Glomerular endothelial cell (primary cell): ENCODE measurements around the gene CERS4. TPM values are rescaled to one million over a fixed set of nuclear protein-coding genes. Genes with fewer than 3 reads are reported as not detected.
"Not testable (repeated sequence)": the region's sequence is repeated elsewhere in the genome, so short reads cannot be mapped to it uniquely, and the experiment has no call there.

Experiments used
- DNase-seq: peaks from one replicate; pipeline ENCODE4 v3.0.0-alpha.2; 2011; ENCODE audit warnings: low read depth, low spot score; ENCODE audit errors: extremely low read depth
- total RNA-seq: library from RNA; depleted of rRNA; stranded (reverse); fragments of >200 nt; gene quantifications from 2 replicates; pipeline ENCODE4 v1.2.3, GENCODE V29; 2015

Gene CERS4
- total RNA-seq, 1 donor from 2014 or later, result 29.0 TPM

DNA sequence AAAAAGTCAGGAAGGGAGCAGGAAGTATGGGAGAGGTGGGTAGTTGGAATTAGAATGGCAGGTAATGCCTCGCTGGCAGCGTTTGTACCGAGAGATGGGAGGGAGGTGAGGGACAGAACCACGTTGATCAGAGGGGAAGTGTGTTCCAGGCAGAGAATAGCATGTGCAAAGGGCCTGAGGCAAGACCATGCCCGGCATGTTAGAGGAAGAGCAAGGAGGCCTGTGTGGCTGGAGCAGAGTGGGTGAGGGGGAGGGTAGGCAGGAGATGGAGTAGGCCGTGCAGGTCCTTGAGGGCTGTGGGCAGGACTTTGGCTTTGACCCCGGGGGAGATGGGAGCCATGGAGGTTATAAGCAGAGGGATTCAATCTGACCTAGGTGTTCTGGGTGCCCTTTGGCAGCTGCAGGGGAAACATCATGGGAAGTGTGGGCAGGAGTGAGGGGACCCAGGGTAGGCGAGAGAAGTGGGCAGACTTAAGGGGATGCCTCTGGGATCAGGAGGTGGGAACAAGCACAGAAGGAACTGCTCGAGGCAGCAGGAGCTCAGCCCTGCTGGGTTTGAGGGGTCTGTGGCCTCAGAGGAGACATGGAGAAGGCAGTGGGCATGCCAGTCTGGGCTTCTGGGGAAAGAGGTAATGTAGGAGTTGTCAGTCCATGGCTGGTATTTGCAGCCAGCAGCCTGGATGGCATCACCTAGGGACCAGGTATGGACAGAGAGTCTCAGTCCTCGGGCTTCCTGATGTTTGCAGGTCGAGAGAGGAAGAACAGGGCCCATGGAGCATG is 50.2 kb downstream of the CERS4 start:
- no peak for DNase-seq

DNA sequence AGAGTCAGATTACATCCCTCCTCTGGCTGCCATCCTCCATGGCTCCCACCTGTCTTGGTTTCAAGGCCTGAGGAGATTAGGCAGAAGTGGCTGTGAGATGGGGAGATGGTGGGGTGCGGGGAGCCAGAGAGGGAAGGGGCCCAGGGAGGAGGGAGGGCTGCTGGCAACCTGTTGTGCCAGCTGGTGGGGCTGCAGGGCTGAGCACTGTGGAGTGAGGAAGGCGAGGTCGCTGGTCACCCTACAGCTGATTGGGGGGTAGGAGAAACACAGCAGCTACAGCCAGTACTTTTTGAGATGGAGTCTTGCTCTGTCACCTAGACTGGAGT is 50.7 kb downstream of the CERS4 start:
- no peak for DNase-seq

- DNase-seq, result no peak
These were observed 52.2 kb downstream of the CERS4 start for GRCh38 chr19:8261347-8261746.

- no peak for DNase-seq
These were observed 52.7 kb downstream of the CERS4 start for GRCh38 chr19:8261881-8262280.

DNA sequence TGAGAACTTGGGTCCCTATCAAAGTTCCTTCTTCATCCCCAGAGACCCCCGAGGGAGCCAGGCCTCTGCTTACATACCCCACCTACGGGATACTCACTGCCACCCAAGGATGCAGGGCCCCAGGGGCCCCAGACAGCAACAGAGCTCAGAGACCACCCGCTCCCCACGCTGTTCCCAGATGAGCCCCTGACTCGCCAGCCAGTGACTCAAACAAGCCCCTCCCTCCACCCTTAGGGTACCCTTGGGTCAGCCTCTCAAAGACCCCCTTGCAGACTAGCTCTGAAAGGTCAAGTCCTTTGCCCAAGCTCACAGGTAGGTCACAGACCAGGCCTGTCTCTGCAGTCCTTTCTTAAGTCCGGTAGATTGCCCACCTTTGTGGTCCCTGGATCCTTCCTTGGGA is 53.3 kb downstream of the CERS4 start:
- no peak for DNase-seq

- not testable (repeated sequence) for DNase-seq
These were observed 55.1 kb downstream of the CERS4 start for GRCh38 chr19:8264248-8264647.

DNA sequence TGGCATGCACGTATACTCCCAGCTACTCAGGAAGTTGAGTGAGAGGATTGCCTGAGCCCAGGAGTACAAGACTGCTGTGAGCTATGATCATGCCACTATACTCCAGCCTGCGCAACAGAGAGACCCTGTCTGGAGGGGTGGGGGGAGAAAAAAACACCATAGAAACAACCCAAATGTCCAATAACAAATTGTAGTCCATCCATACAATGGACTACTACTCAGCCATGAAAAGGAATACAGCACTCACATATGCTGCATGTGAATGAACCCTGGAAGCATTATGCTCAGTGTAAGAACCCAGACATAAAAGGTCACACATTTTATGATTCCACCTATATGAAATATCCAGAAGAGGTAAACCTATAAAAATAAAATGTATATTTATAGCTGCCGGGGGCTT is 56.7 kb downstream of the CERS4 start:
- DNase-seq, result no peak

GRCh38 chr19:8269724-8270123 is 60.6 kb downstream of the CERS4 start:
- no peak for DNase-seq

GRCh38 chr19:8276508-8276907 is 67.3 kb downstream of the CERS4 start:
- not testable (repeated sequence) for DNase-seq

GRCh38 chr19:8291337-8291736 is 82.2 kb downstream of the CERS4 start:
- not testable (repeated sequence) for DNase-seq

DNA sequence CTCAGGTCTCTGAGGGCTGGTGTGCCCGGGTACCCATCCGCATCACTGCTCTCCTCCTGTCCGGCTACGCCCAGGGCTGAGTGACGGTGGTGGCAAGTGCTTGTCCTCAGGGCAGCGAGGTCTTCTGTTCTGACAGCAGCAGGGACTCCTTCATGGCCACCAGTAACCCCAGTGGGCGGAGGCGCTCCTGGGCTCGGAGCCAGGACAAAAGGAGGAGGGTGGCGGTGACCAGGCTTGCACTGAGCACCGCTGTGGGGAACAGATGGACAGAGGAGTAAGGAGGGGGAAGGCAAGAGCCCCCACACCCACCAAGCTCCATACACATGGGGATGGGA is 93.2 kb downstream of the CERS4 start:
- no peak for DNase-seq

- DNase-seq, result no peak
These were observed 93.6 kb downstream of the CERS4 start for GRCh38 chr19:8302734-8303133.

GRCh38 chr19:8304841-8305621 is 95.9 kb downstream of the CERS4 start:
- DNase-seq, result no peak

- no peak for DNase-seq
These were observed 96.6 kb downstream of the CERS4 start for GRCh38 chr19:8305798-8306197.

- DNase-seq, result no peak
These were observed 97.3 kb downstream of the CERS4 start for GRCh38 chr19:8306235-8307054.

GRCh38 chr19:8307400-8307964 is 98.3 kb downstream of the CERS4 start:
- DNase-seq, result no peak

GRCh38 chr19:8307965-8308866 is 99.0 kb downstream of the CERS4 start, which contains the start of gene CD320:
CD320 (minus strand) TSS chr19:8308358; CDS start chr19:8308290, 68 bp downstream.
- peak; percentile 68 for DNase-seq

DNA sequence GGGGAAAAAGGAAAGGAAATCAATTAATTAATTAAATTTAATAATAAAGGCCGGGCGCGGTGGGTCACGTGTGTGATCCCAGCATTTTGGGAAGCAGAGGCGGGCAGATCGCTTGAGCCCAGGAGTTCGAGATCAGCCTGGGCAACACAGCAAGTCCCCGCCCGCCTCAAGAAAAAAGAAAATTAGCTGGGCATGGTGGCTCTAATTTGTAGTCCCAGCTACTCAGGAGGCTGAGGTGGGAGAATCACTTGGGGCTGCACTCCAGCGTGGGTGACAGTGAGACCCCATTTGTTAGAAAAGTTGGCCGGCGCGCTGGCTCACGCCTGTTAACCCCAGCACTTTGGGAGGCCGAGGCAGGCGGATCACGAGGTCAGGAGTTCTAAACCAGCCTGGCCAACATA is 99.7 kb downstream of the CERS4 start:
- DNase-seq, result no peak

DNA sequence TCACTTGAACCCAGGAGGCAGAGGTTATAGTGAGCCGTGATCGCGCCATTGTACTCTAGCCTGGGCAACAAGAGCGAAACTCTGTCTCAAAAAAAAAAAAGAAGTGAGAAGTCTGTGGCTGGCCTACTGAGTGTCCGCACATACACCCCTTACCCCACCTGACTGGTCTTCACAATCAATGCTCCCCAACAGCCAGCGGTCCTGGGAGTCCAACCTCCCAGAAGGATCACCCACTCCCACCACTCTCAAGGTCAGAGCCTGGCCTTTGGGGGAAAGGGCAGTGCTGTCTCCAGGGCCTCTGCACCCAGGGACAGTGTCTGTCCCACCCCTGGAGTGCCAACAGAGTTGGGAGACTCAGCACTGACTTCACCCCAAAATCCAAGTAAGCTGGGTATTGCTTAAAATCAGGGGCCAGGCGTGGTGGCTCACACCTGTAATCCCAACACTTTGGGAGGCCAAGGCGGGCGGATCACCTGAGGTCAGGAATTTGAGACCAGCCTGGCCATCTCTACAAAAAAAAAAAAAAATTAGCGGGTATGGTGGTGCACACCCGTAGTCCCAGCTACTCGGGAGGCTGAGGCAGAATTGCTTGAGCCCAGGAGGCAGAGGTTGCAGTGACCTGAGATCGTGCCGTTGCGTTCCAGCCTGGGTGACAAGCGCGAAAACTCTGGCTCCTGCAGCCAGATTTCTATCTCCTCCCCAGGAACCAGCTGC is 101.3 kb downstream of the CERS4 start:
- no peak for DNase-seq
